GM21723 (cell line): ENCODE results near the gene INPP4A.

Experiments
- ATAC-seq: cut with Tn5 transposase; IDR thresholded peaks from one replicate; pipeline ENCODE4 v1.9.1; 2021; ENCODE audit warnings: mild to moderate bottlenecking, moderate library complexity; ENCODE audit not compliant: unreplicated experiment

INPP4A gene

GRCh38 chr2:98558852-98559530, 114.3 kb downstream of the INPP4A start:
- no peak for ATAC-seq

GRCh38 chr2:98559581-98559980, 114.9 kb downstream of the INPP4A start:
- no peak for ATAC-seq

- ATAC-seq: no peak
These were observed 115.7 kb downstream of the INPP4A start for GRCh38 chr2:98560256-98560771.

GRCh38 chr2:98561018-98561417, 116.4 kb downstream of the INPP4A start:
- no peak for ATAC-seq

GRCh38 chr2:98561902-98562695, 117.4 kb downstream of the INPP4A start:
- ATAC-seq: no peak

GRCh38 chr2:98563394-98563793, 118.7 kb downstream of the INPP4A start:
- no peak for ATAC-seq

GRCh38 chr2:98564541-98565132, 120.0 kb downstream of the INPP4A start:
- no peak for ATAC-seq

GRCh38 chr2:98565286-98565860, 120.7 kb downstream of the INPP4A start:
- no peak for ATAC-seq

- no peak for ATAC-seq
These were observed 121.3 kb downstream of the INPP4A start for GRCh38 chr2:98565941-98566340.

- no peak for ATAC-seq
These were observed 123.7 kb downstream of the INPP4A start for GRCh38 chr2:98568161-98568956.

- no peak for ATAC-seq
These were observed 124.6 kb downstream of the INPP4A start for GRCh38 chr2:98569197-98569793.

GRCh38 chr2:98569915-98570314, 125.3 kb downstream of the INPP4A start:
- no peak for ATAC-seq

- ATAC-seq: no peak
These were observed 125.7 kb downstream of the INPP4A start for GRCh38 chr2:98570356-98570755.

- ATAC-seq: no peak
These were observed 126.6 kb downstream of the INPP4A start for GRCh38 chr2:98571121-98571701.

- no peak for ATAC-seq
These were observed 127.1 kb downstream of the INPP4A start for GRCh38 chr2:98571796-98572195.

GRCh38 chr2:98572211-98572610, 127.6 kb downstream of the INPP4A start:
- no peak for ATAC-seq

GRCh38 chr2:98572676-98573075, 128.0 kb downstream of the INPP4A start:
- ATAC-seq: no peak

- no peak for ATAC-seq
These were observed 128.8 kb downstream of the INPP4A start for GRCh38 chr2:98573426-98573825.

- no peak for ATAC-seq
These were observed 132.1 kb downstream of the INPP4A start for GRCh38 chr2:98576666-98577312.
